Astrocyte of the cerebellum (primary cell): ENCODE results near the gene NSG2.
"Not testable (repeated sequence)": the region's sequence is repeated elsewhere in the genome, so short reads cannot be mapped to it uniquely, and the experiment has no call there.

Experiments
- DNase-seq: peaks from one replicate; pipeline ENCODE4 v3.0.0-alpha.2; 2011; ENCODE audit warnings: low read depth
- H3K4me3 ChIP-seq: 2 replicates; pipeline ENCODE4 v1.5.1; 2011; ENCODE audit warnings: mild to moderate bottlenecking, low read depth, low read length, moderate library complexity
- in situ Hi-C: cut with HindIII; loops from 2 replicates; pipeline ENCODE4 v1.10.0; 2017; ENCODE audit warnings: low sequenced_read_pairs
- TF ChIP-seq, protein P1 (sequence below): IDR thresholded peaks from 2 replicates; pipeline ENCODE4 v1.5.1; 2012; ENCODE audit warnings: low read length, low read depth, moderate library complexity, mild to moderate bottlenecking; ENCODE audit errors: missing control alignments

NSG2 gene

DNA sequence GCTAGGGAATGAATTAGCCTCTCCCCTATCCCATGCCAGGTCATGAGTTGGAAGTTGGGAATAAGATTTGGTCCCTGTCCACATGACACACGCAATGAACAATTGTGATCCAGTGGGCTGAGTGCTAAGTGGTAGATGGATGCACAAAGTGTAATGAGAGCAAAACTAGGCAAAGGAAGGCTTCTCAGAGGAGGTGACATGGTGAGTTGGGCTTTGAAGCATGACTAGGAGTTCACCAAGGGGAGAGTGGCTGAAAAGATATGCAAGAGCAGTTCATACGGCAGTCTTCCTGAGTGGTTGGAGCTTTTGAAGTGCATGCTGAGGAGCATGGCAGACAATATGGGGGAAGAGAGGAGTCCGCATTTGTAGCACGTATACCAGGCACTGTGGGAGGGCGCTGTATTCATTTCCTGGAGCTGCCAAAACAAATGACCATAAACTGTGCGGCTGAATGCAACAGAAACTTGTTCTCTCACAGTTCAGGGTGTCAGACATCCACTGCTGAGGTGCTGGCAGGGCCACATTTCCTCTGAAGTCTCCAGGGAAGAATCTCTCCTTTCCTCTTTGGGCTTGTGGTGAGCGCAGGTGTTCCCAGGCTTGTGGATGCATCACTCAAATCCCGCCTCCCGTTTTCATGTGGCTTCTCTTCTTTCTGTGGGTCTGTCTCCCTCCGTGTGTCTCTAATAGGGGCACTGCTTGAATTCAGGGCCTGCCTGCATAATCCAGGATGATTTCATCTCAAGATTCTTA is 49.5 kb downstream of the NSG2 start:
- in situ Hi-C loops: no loop called here
- no peak for DNase-seq
- no peak overlapping the region for H3K4me3 ChIP-seq
- TF ChIP-seq, protein P1, sequence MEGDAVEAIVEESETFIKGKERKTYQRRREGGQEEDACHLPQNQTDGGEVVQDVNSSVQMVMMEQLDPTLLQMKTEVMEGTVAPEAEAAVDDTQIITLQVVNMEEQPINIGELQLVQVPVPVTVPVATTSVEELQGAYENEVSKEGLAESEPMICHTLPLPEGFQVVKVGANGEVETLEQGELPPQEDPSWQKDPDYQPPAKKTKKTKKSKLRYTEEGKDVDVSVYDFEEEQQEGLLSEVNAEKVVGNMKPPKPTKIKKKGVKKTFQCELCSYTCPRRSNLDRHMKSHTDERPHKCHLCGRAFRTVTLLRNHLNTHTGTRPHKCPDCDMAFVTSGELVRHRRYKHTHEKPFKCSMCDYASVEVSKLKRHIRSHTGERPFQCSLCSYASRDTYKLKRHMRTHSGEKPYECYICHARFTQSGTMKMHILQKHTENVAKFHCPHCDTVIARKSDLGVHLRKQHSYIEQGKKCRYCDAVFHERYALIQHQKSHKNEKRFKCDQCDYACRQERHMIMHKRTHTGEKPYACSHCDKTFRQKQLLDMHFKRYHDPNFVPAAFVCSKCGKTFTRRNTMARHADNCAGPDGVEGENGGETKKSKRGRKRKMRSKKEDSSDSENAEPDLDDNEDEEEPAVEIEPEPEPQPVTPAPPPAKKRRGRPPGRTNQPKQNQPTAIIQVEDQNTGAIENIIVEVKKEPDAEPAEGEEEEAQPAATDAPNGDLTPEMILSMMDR: no peak

DNA sequence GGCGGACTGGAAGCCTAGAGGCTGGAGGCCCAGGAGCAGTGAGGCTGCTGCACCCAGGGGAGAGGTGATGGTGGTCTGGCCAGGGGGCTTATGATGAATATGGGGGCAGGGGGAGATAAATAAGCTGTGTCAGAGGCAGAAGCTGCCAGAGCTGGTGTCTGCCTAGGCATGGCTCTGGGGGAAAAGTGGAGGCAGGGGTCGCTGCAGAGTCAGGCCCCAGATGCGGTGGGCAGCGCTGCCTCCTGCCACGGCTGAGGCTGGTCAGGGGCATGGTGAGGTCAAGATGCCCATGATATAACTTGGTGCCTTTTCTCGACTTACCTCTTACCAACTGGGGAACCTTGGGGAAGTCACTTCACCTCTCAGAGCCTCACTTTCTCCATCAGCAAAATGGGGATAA is 51.1 kb downstream of the NSG2 start:
- no peak overlapping the region for H3K4me3 ChIP-seq
- TF ChIP-seq, protein P1: no peak
- no peak for DNase-seq
- in situ Hi-C loops: no loop called here

DNA sequence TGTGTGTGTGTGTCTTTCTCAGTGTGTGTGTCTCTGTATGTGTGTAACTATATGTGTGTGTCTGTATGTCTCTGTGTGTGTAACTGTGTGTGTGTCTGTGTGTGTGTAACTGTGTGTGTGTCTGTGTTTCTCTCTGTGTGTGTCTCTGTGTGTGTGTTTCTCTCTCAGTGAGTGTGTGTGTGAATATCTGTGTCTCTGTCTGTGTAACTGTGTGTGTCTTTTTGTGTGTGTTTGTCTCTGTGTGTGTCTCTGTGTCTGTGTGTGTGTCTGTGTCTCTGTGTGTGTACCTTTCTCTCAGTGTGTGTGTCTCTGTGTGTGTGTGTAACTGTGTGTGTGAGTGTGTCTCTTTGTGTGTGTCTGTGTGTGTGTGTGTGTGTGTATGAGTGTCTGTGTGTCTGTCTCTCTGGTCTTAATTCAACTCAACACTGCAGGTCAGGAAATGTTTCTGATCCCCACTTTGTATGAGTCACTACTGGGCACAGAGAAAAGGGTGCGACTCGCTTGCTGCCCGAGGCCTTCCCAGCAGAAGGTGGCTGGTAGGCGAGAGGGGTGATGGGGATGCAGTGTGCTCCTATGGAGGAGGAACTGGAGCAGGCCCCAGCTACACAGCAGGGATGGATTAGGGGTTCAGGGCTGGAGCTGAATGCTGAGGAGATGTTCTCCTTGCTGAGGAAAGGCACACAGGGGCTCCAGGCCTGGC is 52.1 kb downstream of the NSG2 start:
- H3K4me3 ChIP-seq: no peak overlapping the region
- in situ Hi-C loops: no loop called here
- DNase-seq: no peak
- TF ChIP-seq, protein P1: no peak

DNA sequence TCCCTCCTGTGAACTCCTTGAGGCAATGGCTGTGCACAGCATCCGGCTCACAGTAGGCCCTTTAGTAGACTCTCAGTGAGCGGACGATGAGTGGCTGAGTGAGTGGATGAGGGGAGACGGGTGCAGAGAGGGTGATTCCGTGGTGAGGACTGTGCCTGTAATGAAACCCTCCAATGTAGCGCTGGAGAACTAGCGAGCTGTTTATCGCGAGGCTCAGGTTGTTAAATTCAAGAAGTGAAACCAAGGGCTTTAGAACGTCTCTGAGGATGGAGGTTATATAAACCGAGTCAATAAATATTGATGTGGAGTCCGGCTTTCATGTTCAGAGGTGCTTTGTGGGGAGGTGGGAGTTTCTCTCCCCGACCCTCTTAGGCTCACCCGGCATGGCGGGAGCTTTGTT is 53.2 kb downstream of the NSG2 start:
- TF ChIP-seq, protein P1: no peak
- no peak overlapping the region for H3K4me3 ChIP-seq
- in situ Hi-C loops: no loop called here

DNA sequence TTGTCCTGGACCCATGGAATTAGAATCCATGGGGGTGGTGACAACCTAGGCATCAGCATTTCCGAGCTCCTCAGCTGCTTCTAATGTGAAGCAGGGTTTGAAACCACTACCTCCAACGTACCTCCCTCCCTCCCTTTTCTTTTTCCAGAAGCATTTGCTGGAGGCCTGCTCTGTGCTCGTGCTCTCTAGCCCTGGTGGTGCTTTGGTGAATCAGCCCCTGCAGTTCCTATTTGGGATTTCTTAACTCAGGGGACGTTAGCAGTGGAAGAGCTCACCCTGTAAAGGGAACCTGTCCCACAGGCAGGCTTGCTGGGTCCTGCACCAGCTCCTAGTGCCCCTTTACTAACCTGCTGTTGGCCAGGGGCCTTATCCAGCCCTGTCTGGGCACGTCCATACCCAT is 55.0 kb downstream of the NSG2 start:
- H3K4me3 ChIP-seq: no peak overlapping the region
- in situ Hi-C loops: no loop called here
- DNase-seq: no peak
- TF ChIP-seq, protein P1: no peak

More for the DNA sequence above, 53.2 kb downstream of the NSG2 start:
- DNase-seq: no peak

DNA sequence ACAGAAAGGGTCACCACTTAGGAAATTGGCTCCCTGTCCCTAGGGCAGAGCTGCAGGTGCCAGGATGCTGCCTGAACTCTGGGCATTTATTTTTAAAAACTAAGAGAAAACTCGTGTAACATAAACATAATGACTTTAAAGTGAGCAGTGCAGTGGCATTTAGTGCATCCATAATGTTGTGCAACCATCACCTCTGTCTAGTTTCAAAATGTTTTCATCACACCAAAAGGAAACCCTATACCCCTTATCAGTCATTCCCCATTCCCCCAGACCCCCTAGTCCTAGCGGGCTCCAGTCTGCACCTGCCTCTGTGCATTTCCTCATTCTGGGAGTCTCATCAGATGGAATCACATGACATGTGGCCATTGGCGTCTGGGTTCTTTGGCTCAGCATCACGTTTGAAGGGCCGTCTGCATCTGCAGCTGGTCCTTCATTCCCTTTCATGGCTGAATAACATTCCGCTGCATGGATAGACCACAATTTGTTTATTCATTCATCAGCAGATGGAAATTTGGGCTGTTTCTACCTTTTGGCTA is 55.8 kb downstream of the NSG2 start:
- no peak for DNase-seq
- H3K4me3 ChIP-seq: no peak overlapping the region
- in situ Hi-C loops: no loop called here
- TF ChIP-seq, protein P1: no peak

DNA sequence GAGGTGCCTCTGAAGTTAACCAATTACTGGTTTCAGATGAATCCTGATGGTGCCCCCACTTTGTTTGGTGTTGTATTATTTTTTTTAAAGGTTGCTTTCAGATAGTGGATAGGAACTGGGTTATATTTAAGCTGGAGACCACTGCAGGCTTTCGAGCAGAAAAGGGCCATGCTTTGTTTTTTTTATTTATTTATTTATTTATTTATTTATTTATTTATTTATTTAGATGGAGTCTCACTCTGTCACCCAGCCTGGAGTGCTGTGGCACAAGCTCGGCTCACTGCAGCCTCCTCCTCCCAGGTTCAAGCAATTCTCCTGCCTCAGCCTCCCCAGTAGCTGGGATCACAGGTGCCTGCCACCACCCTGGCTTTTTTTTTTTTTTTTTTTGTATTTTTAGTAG is 57.1 kb downstream of the NSG2 start:
- in situ Hi-C loops, DNase-seq, H3K4me3 ChIP-seq: not testable (repeated sequence)
